HuH-7 (cell line): Measurements from ENCODE around the gene TNFRSF1B.

Experiments used
- DNase-seq: peaks from one replicate; pipeline ENCODE4 v3.0.0; 2011; ENCODE audit warnings: low spot score

The TNFRSF1B gene

DNA sequence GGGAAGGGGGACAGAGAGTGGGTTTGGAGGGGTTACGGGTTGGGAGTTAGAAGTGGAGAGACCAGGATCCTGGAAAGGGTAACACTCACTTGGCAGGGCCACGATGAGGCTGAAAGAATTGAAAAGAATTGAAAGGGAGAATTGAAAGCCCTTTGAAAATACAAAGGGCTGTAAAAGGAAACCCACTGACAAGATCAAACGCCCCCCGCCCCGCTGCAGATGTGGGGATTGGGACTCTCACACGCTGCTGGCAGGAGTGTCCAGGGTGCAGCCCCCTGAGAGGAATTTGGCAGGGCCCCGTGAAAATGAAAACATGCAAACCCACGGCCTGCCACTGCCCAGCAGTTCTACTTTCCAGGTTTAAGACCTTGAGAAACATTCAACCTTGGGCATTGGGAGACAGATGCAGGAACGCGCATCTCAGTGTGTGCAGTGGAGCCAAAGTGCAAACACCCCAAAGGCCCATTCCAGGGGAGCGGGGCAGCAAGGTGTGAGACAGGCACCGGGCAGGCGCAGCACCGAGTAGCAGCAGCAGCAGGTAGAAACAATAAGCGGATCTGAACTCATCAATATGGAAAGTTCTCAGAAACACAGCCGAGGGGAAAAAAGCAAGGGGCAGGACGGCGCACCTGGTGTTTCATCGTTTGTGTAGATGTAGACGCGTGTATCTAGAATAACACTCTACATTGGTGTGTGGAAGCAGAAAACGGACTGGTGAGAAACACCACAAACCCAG lies 8.3 kb upstream of the TNFRSF1B start:
- no peak for DNase-seq

DNA sequence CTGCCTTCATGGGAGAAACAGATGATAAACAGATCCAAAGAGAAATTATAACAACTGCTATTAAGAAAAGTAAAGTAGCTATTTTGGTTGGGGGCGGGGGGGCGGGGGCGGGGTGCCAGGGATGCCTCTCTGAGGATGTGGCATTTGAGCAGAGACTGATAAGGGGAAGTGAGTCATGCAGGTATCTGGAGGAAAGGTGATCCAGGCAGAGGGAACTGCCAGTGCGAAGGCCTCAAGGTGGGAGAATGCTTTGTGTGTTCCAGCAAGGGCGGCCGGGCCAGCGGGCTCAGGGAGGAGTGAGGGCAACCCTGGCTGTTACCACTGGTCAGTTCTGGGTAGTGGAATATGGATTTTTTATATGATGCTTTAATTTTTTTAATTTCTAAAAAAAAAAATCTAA lies 7.0 kb upstream of the TNFRSF1B start:
- no peak for DNase-seq

DNA sequence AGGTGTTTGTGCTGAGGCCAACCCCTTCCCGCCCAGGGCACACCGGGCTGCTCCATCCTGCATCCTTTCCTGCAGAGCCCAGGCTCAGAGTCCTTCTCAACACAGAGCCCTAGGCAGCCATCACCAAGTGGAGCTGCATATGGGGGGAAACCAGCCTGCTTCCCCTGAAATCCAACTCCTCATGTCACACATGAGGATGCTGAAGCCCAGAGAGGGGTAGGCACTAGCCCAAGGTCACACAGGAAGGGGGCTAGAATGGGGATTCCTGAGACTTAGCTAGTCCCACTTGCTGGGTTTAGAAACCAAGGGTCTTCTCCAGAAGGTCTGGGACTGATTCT lies 5.5 kb upstream of the TNFRSF1B start:
- DNase-seq: no peak

DNA sequence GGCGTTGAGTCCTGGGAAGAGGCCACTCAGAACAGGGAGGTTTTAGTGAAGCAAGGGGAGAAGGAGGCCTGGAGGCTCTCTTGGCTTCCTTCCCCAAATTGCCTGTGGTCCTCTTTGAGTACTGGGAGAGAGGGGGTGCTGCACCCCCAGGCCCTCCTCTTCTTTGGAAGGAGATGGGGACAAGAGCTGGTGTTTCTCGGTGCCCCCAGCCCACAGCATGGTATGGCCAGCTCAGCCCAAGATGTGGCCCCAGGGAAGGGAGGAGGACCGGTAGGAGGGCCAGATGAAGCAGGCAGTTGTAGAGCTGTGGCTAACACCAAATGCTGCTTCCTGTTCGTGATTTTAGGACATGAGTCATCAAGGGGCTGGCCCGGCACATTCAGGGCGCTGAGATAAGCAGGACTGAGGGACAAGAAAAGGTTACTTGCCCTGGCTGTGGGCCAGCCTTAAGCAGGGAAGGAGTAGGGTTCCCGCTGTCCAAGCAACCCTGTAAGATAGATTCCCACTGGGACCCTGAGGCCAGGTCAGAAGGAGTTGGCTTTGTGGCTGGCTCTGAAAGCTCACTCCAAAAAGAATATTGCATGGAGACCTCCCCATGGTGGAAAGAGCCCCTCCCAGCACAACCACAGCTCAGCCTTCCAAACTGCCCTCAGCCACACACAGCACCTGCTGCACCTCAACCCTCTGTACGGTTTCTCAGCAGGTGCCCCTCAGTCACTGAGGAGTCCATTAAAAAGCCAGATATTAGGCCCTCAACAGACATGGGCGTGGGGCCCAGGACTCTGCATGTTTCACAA lies 4.9 kb upstream of the TNFRSF1B start:
- DNase-seq: no peak

DNA sequence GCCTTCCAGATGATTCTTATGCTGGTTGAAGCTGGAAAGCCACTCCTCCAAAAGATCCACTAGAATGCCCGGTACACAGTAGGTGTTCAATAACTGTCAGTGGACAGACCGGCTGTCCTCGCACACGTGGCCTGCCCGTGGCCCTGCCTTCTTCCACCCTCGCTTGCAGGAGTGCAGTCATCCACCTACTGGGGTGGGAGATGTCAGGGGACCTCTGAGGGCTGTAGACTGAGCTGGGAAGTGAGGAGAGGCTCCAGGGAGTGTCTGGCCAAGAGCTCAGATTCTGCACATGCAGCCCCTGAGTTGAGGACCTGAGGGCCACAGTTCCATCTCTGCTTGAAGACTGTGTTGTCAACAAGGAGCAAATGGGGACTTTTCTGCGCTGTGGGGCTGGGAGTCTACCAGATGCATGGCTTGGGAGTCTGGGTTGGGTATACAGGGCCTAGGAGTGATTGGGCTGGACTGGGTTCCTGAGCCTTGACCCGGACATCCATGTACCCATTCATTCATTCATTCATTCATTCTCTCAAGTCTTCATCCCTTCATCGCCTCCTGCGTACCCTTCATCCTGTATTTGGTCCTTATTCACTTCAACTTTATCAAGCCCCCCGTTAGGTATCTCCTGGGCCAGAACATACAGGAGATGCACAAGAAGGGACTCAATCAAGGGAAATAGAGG lies 4.2 kb upstream of the TNFRSF1B start:
- no peak for DNase-seq

DNA sequence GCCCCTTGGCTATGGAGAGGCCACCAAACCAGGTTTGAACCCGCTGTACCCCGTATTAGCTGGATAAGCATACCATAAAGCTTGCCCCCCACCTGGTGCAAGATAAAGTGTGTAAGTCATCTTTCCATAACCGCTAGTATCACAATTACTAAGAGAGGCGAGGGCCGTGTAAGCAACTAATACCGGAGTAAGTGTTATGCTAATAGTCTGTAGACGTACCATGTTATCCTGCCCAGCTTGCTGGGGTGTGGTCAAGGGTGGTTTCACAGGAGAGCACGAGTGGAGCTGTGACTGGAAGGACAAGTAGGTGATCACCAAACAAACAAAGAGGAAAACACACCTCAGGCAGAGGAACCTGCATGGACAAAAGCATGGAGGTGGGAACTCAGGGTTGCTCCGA lies 3.6 kb upstream of the TNFRSF1B start:
- no peak for DNase-seq

DNA sequence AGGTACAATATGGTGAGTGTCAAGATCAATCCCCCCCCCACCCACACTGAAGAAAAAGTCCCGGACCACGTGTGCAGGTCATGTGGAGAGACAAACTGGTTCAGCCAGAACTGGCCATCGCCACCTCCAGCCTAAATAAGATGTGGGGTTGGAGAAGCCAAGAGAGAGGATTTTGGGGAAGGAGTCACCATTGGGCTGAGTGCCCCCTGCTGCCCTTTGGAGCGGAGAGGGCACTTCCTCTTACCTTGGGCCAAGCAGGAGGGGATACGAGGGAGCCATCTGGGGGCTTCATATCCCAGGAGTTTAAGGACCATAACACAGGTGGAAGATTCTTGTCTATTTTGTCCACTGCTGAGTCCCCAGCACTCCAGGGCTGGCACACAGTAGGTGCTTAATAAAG lies 2.6 kb upstream of the TNFRSF1B start:
- no peak for DNase-seq

DNA sequence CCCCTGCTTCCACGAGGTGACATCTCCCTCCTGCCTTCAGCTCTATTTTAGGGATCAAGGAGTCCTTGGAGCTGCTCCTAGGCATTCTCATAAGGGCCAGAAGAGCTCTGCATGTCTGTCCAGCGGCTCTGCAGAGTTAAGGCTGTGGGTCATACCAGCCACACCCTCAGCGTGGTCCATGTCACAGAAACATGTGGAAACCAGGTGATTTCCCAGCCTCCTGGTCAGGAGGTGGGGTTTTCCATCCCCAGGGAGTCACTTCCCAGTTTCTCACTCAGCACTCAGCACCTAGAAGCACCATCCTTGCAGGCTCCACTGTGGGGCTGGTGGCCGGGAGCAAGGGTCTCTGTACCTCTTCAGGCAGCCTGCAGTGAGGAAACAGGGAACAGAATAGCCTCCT lies 1.4 kb upstream of the TNFRSF1B start:
- DNase-seq: no peak

DNA sequence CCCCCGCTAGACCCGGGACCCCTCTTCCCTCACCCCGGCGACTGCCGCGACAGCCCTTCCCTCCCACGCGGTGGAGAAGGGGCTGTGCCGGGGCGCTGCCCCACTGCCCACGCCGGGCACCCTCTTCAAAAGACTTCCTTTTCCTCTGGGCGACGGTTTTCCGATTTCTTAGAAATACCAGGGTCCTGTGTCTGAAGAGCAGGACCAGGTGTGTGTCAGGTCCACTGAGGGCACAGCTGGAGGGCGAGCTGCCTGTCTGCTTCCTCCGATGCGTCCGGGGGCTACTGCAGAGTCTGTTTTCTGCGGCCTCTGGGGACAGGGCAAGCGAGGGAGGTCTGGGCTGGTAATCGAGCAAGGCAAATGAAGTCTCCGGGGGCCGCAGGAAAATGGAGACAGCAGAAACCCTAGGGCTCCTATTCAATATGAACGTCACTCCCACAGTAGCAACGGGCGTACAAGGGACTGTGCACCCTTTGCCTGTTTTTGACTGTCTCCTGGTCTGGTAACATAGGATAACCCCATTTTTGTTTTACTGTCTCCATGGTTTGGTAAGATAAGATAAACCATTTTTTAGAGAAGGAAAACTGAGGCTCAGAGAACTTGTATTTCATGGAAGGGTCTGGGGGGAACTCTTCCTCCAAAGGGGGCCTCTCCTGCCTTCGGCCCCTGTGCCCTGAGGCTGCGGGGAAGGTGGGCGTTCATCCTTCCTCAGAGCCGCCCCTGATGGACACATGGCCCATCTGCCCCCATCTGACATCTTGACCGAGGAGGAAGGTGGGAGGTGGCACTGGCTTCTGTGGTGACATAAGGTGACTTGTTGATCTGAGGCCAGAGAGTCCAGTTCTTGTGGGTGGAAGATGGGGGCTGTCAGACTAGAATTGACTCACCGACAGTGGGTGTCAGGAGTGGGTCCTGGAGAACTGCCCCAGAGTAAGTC lies 970 bp downstream of the TNFRSF1B start:
- DNase-seq: no peak

DNA sequence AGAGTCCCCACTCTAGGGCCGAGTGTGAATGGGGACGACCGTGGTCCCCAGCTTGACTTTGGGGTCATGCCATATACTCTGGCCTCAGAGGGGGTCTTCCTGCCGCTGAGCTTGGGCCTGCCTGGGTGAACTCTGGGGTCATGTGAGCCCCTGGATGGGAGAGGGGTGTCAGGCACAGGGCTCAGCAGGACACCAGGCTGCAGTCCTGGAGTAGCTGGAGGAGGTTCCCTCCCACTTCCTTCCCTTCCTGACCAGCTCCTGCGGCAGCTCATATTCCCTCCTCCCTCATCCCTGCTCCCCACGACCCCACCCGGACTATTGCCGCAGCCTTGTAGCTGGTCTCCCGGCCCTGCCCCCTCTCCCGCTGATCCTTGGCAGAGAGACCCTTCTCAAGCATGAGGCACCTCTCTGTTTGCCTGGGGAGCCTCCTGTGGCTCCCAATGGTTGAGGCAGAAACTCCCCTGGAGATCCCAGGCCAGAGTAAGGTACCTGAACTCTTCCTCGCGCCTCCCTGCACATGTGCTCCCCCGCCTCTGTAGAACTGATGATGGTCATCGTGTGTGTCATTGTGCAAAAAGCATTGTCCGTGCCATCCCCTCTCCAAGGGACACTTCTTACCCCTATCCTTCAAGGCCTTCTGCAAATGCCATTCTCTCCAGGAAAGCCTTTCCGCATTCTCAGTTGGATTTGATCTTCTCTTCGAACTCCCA lies 1.8 kb downstream of the TNFRSF1B start:
- no peak for DNase-seq

DNA sequence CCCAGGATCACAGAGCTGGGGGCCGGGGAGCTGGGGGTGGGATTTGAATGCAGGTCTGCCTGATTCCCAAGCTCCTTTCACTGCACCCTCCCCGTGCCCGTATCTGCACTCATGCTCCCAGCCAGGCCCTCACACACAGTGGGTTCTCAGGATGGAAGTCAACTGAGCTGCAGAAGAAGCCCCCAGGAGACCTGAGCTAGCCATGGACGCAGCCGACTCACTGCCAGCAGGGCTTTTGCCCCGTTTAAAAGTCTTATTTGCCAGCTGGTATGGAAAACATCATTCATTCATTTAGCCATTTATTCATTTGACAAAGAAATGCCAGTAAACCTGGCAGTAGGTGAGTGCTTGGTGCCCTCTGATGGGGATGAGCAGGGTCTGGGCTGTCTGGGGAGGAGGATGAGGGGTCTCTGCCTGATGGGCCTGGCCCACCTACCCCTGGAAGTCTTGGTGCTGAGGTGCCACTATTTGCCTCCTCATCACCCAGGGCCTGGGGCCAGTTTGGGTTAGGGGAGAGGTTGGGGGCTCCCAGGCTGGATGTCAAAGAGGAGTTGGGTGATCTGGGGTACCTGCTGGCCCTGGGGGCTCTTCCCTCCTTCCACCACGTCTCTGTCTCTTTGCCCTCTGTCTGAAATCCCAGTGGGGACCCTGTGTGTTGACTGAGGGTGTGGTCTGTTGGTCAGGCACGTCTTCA lies 2.8 kb downstream of the TNFRSF1B start:
- no peak for DNase-seq

DNA sequence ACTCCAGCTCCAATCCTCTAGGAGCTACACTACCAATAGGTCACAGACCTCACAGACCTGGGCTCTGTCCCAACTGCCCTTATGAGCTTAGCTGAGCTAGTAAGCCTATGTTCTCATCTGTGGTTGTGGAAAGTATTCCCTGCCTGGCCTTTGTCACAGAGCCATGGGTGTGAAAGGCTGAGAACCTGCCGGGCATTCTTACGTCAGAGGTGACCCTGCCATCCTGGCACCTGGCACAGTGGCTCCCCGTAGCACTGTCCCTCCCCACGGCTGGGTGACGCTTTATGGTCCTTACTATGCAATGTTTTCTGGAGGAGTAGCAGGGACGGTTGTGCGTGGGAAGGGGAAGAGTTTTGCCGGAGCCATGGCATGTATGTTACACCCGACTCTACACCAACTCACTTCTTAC lies 3.5 kb downstream of the TNFRSF1B start:
- no peak for DNase-seq

DNA sequence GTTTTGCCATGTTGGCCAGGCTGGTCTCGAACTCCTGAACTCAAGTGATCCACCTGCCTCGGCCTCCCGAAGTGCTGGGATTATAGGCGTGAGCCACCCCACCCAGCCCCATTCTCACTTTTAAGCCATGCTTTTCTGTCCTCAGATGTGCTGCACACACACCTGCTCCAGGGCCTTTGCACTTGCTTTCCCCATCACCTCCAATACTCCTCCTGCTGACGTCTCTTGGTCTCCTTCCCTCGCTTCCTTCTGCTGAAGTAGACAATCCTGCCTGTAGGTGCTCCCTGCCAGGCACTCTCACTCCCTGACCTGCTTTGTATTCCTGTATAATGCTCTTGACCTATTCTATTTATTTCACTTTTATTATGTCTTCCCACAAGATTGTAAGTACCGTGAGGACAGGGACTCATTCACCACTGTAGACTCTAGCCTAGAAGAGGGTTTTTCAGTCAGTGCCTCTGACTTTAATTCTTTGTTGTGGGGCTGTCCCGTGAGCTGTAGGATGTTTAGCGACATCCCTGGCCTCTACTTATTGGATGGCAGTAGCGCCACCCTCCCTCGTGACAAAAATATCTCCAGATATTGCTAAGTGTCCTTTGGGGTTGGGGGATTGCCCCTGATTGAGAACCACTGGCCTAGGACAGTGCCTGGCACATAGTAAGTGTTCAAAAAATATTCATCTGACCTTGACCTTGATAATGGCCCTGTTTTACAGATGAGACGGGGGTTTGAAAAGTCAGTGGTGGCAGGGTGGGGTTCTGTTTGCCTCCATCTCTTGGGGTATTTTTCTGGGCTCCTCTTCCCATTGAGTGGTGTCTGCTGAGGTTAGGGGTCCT lies 4.6 kb downstream of the TNFRSF1B start:
- DNase-seq: no peak

DNA sequence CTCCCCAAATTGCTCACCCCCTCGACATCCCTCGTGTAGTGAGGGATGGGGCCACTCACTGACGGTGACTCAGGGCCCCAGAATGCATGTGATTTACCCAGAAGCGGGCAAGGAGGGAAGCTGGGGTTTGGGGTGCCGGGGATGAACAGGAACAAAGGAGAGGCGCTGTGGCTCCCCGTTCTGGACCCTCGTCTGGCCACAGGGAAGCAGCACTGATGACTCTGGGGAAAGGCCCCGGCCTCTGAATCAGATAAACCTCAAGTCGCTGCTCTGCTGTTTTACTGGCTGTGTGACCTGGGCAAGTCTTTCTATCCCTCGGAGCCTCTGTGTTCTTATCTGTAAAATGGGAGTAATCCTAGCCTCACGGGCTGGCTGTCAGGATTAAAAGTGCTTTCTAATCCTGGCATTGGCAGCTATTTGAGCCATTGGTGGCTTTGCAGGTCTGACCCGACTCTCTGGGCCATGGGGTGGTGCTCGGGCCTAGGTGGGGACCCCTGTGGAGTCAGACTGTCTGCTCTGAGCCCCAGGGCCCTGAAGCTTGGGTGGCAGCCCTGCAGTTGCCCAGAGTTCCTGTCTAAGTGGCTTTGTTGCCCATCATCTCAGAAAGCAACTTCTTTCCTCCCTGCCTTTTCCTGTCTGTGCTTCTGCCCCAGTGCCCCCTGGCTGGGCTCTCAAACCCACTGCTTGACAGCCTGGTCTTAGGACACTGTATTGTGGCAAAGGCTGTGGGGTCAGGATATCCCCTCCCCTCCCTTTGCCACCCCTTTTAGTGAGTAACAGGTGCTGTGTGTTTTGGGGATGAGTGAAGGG lies 5.5 kb downstream of the TNFRSF1B start:
- no peak for DNase-seq

DNA sequence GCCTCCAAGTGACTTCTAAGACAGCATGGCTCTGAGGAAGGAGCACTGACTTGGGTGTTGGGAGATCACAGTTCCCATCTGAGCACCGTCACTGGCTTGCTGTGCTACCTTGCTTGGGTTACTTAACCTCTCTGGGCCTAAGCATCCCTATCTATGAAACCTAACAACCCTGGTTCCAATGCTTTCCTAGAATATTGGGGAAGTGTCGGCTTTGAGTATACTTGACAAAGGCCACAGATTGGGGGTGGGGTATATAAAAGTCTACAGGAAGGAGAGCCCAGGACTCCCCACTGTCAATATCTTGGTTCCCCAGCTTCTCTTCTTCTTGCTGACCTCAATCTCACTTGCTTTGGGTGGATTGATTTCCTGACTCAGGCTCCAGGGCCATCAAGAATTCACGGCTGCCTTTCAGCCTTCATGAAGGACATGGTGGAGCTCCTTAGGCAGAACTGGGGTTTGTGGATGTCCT lies 6.3 kb downstream of the TNFRSF1B start:
- DNase-seq: no peak

DNA sequence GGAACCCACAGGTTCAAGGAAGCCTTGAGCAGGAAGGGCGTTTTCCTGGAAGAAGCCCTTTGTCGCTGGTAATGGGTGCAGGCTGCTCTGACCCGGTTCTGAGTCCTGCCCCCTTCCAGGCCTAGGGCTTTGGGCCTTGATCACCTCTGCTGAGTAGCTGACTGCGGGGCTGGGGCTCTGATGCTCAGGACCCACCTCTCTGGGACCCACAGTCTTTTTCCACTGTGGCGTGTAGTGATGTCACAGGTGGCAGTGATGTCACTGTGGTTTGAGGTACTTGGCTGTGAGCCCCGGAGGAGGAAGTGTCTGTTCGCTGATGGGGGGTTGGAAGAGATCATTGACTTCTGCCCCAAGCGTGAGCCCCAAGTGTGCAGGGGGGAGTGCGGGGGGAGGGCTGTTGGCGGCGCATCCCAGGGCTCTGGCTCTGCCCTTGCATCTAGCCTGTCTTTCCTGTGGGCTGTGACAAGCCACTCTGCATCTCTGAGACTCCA lies 6.9 kb downstream of the TNFRSF1B start:
- no peak for DNase-seq

DNA sequence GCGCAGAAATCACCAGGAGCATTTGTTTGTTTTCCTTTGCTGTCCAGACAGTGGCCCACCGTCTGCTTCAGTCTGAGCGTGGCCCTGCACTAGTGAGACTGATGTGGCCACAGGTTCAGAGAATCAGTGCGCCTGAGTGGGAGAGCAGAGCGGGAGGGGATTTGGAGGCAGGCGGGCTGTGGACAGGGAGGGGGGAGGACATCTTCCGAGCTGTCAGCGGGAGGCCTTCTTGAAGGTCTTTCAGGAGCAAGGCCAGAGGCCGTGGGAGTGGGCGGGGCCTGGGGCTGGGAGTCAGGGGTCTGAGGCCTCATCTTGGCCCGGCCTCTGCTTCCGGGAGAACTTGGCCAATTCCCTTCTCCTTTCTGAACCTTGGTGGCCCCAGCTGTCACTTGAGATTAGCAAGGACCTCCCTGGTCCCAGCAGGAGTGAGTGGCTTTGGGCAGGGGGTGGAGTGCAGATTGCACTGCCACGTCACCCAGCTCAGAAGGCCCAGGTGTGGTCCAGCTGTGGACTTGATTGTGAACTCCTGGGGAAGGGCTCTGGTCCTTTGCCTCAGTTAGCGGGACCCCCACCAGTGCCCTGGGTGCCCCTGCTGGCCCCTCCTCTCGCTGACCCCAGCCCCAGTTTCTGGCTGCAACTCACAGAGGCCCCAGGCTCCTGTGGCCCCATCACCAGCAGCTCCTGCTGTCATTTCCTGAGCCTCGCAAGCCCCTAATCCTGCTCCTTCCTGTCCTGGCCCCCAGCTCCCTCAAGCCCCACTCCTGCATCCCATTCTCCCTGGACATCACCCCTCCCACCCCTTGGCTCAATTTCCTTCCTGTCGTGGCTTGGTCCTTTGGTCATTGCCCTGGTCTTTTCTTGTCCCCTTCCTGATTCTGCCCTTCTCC lies 8.4 kb downstream of the TNFRSF1B start:
- DNase-seq: no peak
